Parietal lobe (tissue), 1 donor: ENCODE measurements around the gene LCE1A. TPM values are rescaled to one million over a fixed set of nuclear protein-coding genes. Genes with fewer than 3 reads are reported as not detected.

Source experiments
- total RNA-seq: library from RNA; depleted of rRNA; stranded (reverse); fragments of >200 nt; gene quantifications from one replicate; pipeline ENCODE4 v1.2.3, GENCODE V29; 2014

LCE1A gene
- total RNA-seq = not detected

GRCh38 chr1:152827173-152827572, at the start of gene LCE1A:
TSS of gene LCE1A (plus strand) at chr1:152827473. CDS start at chr1:152827473, 0 bp downstream.

GRCh38 chr1:152786077-152786476, 41.2 kb upstream of the LCE1A start, which contains the start of gene LCE1E:
TSS of gene LCE1E (plus strand) at chr1:152786257. CDS start at chr1:152787300, 1,043 bp downstream.

GRCh38 chr1:152796421-152796820, 30.9 kb upstream of the LCE1A start, which contains the start of gene LCE1D:
TSS of gene LCE1D (plus strand) at chr1:152796721. CDS start at chr1:152797795, 1,074 bp downstream.

GRCh38 chr1:152806576-152806975, 20.7 kb upstream of the LCE1A start, which contains the start of gene LCE1C:
TSS of gene LCE1C (minus strand) at chr1:152806651. CDS start at chr1:152805478, 1,173 bp downstream.

DNA sequence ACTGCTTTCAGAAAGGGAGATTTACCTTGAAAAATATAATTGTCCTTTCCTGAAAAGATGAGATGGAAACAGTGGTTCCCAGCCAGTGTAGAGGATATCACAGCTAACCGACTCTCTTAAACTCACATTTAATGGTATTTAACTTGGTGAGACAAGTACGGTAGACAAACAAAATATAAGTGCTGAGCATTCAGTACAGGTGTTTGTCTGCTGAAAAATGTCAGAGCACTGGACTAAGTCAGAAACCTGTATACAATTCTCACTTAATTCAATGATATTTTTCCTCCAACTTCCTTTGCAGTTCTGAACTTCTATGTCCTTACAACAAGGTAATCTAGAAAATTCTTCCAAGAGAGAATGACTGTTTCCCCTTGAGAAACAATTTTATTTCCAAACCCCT, 15.6 kb upstream of the LCE1A start, which contains the start of gene LCE1B:
Gene LCE1B (plus strand): TSS at position 301 of the 400 bp plus-strand sequence. CDS start 476 bp downstream, outside the sequence.

GRCh38 chr1:152842556-152842955, 15.3 kb downstream of the LCE1A start, which contains the start of gene LCE6A:
TSS of gene LCE6A (plus strand) at chr1:152842856. CDS start at chr1:152843521, 665 bp downstream.

GRCh38 chr1:152859696-152860095, 32.4 kb downstream of the LCE1A start, which contains the start of gene LCE7A:
TSS of gene LCE7A (plus strand) at chr1:152859996. CDS start at chr1:152860698, 702 bp downstream.

Other genes with a start within 250 kb of the LCE1A start
- not detected for gene LCE3D, start 247.0 kb upstream of the LCE1A start, total RNA-seq
- gene LCE3C, start 227.2 kb upstream of the LCE1A start, total RNA-seq = not detected
- not detected for gene LCE3B, start 213.7 kb upstream of the LCE1A start, total RNA-seq
- gene LCE3A, start 204.4 kb upstream of the LCE1A start, total RNA-seq = not detected
- not detected for gene LCE2D, start 164.1 kb upstream of the LCE1A start, total RNA-seq
- not detected for gene LCE2C, start 152.2 kb upstream of the LCE1A start, total RNA-seq
- gene LCE2B, start 141.3 kb upstream of the LCE1A start, total RNA-seq = not detected
- not detected for gene LCE2A, start 129.1 kb upstream of the LCE1A start, total RNA-seq
- gene LCE4A, start 119.3 kb upstream of the LCE1A start, total RNA-seq = not detected
- gene KPRP, start 69.4 kb upstream of the LCE1A start, total RNA-seq = not detected
- not detected for gene LCE1F, start 52.3 kb upstream of the LCE1A start, total RNA-seq
- not detected for gene LCE1E, start 41.2 kb upstream of the LCE1A start, total RNA-seq
- gene LCE1D, start 30.8 kb upstream of the LCE1A start, total RNA-seq = not detected
- not detected for gene LCE1C, start 20.8 kb upstream of the LCE1A start, total RNA-seq
- gene LCE1B, start 15.5 kb upstream of the LCE1A start, total RNA-seq = not detected
- gene LCE6A, start 15.4 kb downstream of the LCE1A start, total RNA-seq = not detected
- gene LCE7A, start 32.5 kb downstream of the LCE1A start, total RNA-seq = not detected
- gene SMCP, start 50.8 kb downstream of the LCE1A start, total RNA-seq = not detected
- not detected for gene IVL, start 81.1 kb downstream of the LCE1A start, total RNA-seq
- gene SPRR5, start 119.7 kb downstream of the LCE1A start, total RNA-seq = not detected
- gene SPRR4, start 143.2 kb downstream of the LCE1A start, total RNA-seq = not detected
- gene SPRR1A, start 156.6 kb downstream of the LCE1A start, total RNA-seq = not detected
- gene SPRR3, start 174.3 kb downstream of the LCE1A start, total RNA-seq = not detected
- not detected for gene SPRR1B, start 203.7 kb downstream of the LCE1A start, total RNA-seq
- gene SPRR2D, start 213.6 kb downstream of the LCE1A start, total RNA-seq = not detected
- gene SPRR2A, start 230.0 kb downstream of the LCE1A start, total RNA-seq = not detected
- not detected for gene SPRR2B, start 244.1 kb downstream of the LCE1A start, total RNA-seq